HCT116 (cell line): ENCODE measurements around the gene SKA3. TPM values are rescaled to one million over a fixed set of nuclear protein-coding genes. Genes with fewer than 3 reads are reported as not detected.

Experiments used
- ATAC-seq: fragments of 200-7000 bp; cut with Tn5 transposase; 2 replicates; pipeline ENCODE4 v1.9.1; 2020; ENCODE audit warnings: mild to moderate bottlenecking, moderate library complexity
- BruUV-seq: library from RNA; stranded (reverse); fragments of 400-500 nt; replicated peaks from 2 replicates; lab custom pipeline; 2021; lab: Mats Ljungman, UMichigan
- CTCF ChIA-PET: fragments of 300-600 bp; sonication (Branson Sonifier 250); formaldehyde crosslinking; loops from one replicate; lab custom pipeline; 2021; ENCODE audit warnings: antibody characterized with exemption; lab: Charles Lee
- POLR2A ChIA-PET: fragments of 300-600, 350-600 bp; sonication (Branson Sonifier 250); formaldehyde crosslinking; loops from one replicate; lab custom pipeline; 2021; ENCODE audit warnings: antibody characterized with exemption; lab: Charles Lee
- RAD21 ChIA-PET, 2 experiments: fragments of 300-600 bp; sonication (Branson Sonifier 250); formaldehyde crosslinking; loops; one replicate each; lab custom pipeline; 2023; ENCODE audit warnings: low total read pairs in 2 of 2; ENCODE audit not compliant: uncharacterized antibody in 2 of 2, unreplicated experiment in 2 of 2, low non-redundant PET in 1 of 2; lab: Charles Lee
- DNase-seq: peaks from one replicate; pipeline ENCODE4 v3.0.0-alpha.2; 2010; ENCODE audit warnings: low read depth, low spot score
- H2AFZ ChIP-seq: fragments of 200-600 bp; shearing (Covaris generic), sonication (generic); 2 replicates; pipeline ENCODE4 v1.6.1; 2017; ENCODE audit warnings: low read depth, mixed run types, mixed read lengths, antibody characterized with exemption, low read length; ENCODE audit not compliant: poor library complexity, severe bottlenecking
- H3K27ac ChIP-seq: 2 replicates; pipeline ENCODE4 v1.5.1; 2012; ENCODE audit warnings: low read depth, low read length
- H3K27me3 ChIP-seq: fragments of 200-600 bp; sonication (generic); 2 replicates; pipeline ENCODE4 v1.6.1; 2016; ENCODE audit warnings: mixed run types, low read length, mixed read lengths; ENCODE audit not compliant: insufficient read depth
- H3K36me3 ChIP-seq, 2 experiments: fragments of 200-500 bp in 1 of 2; fragments of 200-600 bp in 1 of 2; sonication (Bioruptor generic) in 1 of 2; sonication (generic) in 1 of 2; 2 replicates each; pipeline versions ENCODE4 v1.5.1 to v1.6.1; 2014 to 2016; ENCODE audit warnings: low read length in 2 of 2, inconsistent platforms in 1 of 2, mixed read lengths in 1 of 2, mixed run types in 1 of 2; ENCODE audit not compliant: insufficient read depth in 2 of 2, control insufficient read depth in 1 of 2
- H3K4me1 ChIP-seq, 2 experiments: fragments of 200-600 bp in 1 of 2; sonication (generic) in 1 of 2; 2 replicates each; pipeline versions ENCODE4 v1.5.1 to v1.6.1; 2012 to 2017; ENCODE audit warnings: low read length in 2 of 2, inconsistent platforms in 1 of 2, mild to moderate bottlenecking in 1 of 2, mixed read lengths in 1 of 2, mixed run types in 1 of 2, moderate library complexity in 1 of 2; ENCODE audit not compliant: insufficient read depth in 2 of 2, control insufficient read depth in 1 of 2
- H3K4me2 ChIP-seq: fragments of 200-600 bp; sonication (generic); 2 replicates; pipeline ENCODE4 v1.6.1; 2017; ENCODE audit warnings: mixed run types, low read length, mixed read lengths
- H3K4me3 ChIP-seq, 2 experiments: fragments of 200-600 bp in 1 of 2; sonication (generic) in 1 of 2; replicated peaks in 1 of 2; 2 replicates each; pipeline ENCODE4 v1.5.1; 2011 to 2016; ENCODE audit warnings: low read length in 2 of 2, control low read depth in 1 of 2, low read depth in 1 of 2, mild to moderate bottlenecking in 1 of 2, mixed read lengths in 1 of 2, mixed run types in 1 of 2
- H3K79me2 ChIP-seq: fragments of 200-600 bp; sonication (generic); 2 replicates; pipeline ENCODE4 v1.6.1; 2017; ENCODE audit warnings: mild to moderate bottlenecking, mixed run types, low read length, moderate library complexity, mixed read lengths; ENCODE audit not compliant: insufficient read depth
- H3K9ac ChIP-seq: fragments of 200-600 bp; sonication (generic); 2 replicates; pipeline ENCODE4 v1.6.1; 2016; ENCODE audit warnings: low read length, mixed read lengths
- H3K9me2 ChIP-seq: fragments of 200-600 bp; sonication (generic), shearing (Covaris generic); 2 replicates; pipeline ENCODE4 v1.6.1; 2017; ENCODE audit warnings: mixed run types, mild to moderate bottlenecking, moderate library complexity; ENCODE audit not compliant: insufficient read depth
- H3K9me3 ChIP-seq, 2 experiments: fragments of 200-500 bp in 1 of 2; fragments of 200-600 bp in 1 of 2; sonication (Bioruptor generic) in 1 of 2; sonication (generic) in 1 of 2; 2 replicates each; pipeline ENCODE4 v1.6.1; 2014 to 2017; ENCODE audit warnings: low read length in 2 of 2, mixed read lengths in 2 of 2, inconsistent platforms in 1 of 2, low read depth in 1 of 2, mild to moderate bottlenecking in 1 of 2, mixed run types in 1 of 2, moderate library complexity in 1 of 2; ENCODE audit not compliant: control insufficient read depth in 1 of 2, insufficient read depth in 1 of 2
- H4K20me1 ChIP-seq: fragments of 200-600 bp; sonication (generic), shearing (Covaris generic); 2 replicates; pipeline ENCODE4 v1.6.1; 2017; ENCODE audit warnings: mixed run types, mild to moderate bottlenecking, moderate library complexity; ENCODE audit not compliant: insufficient read depth
- CEBPB ChIP-seq: IDR thresholded peaks from 2 replicates; pipeline ENCODE4 v1.6.1; 2012; ENCODE audit warnings: low read depth
- EGR1 ChIP-seq: IDR thresholded peaks from 2 replicates; pipeline ENCODE4 v1.6.1; 2012; ENCODE audit warnings: low read depth
- ELF1 ChIP-seq: IDR thresholded peaks from 2 replicates; pipeline ENCODE4 v1.6.1; 2012; ENCODE audit warnings: low read depth, borderline replicate concordance
- MAX ChIP-seq: IDR thresholded peaks from 2 replicates; pipeline ENCODE4 v1.6.1; 2012
- POLR2AphosphoS5 ChIP-seq: IDR thresholded peaks from 2 replicates; pipeline ENCODE4 v1.6.1; 2011; ENCODE audit warnings: mild to moderate bottlenecking, low read depth, low read length, moderate library complexity
- RAD21 ChIP-seq: IDR thresholded peaks from 2 replicates; pipeline ENCODE4 v1.6.1; 2012; ENCODE audit warnings: low read depth, mild to moderate bottlenecking
- REST ChIP-seq: IDR thresholded peaks from 2 replicates; pipeline ENCODE4 v1.6.1; 2012; ENCODE audit warnings: low read depth
- SIN3A ChIP-seq: IDR thresholded peaks from 2 replicates; pipeline ENCODE4 v1.6.1; 2012; ENCODE audit warnings: low read depth
- SP1 ChIP-seq: IDR thresholded peaks from 2 replicates; pipeline ENCODE4 v1.6.1; 2012; ENCODE audit warnings: low read depth
- SRF ChIP-seq: IDR thresholded peaks from 2 replicates; pipeline ENCODE4 v1.6.1; 2012; ENCODE audit warnings: low read depth
- ZBTB33 ChIP-seq: IDR thresholded peaks from 2 replicates; pipeline ENCODE4 v1.6.1; 2011; ENCODE audit warnings: mild to moderate bottlenecking, low read length, moderate library complexity; ENCODE audit not compliant: insufficient replicate concordance; ENCODE audit errors: extremely low read depth
- ZFX ChIP-seq: fragments of 450-650 bp; IDR thresholded peaks from 2 replicates; pipeline ENCODE4 v1.6.1; 2017
- intact Hi-C: fragments of 100-400 bp; cut with micrococcal nuclease; formaldehyde crosslinking; loops from 2 replicates; pipeline ENCODE4 v1.10.0; 2022
- total RNA-seq: library from RNA; stranded (reverse); gene quantifications from one replicate; pipeline ENCODE4 v1.2.1, GENCODE V29; 2021; ENCODE audit not compliant: unreplicated experiment

The SKA3 gene
- total RNA-seq, 1 experiment from 2014 or later = 43.3 TPM

GRCh38 chr13:21150013-21150412 is 26.3 kb downstream of the SKA3 start:
- no peaks in the 10 kb centered on the region for H3K27me3 ChIP-seq
- POLR2A ChIA-PET = interaction anchor here (2.1 kb wide), 1 partner anchor 26 kb away, joined by 7 read pairs; the partner anchor contains the start of genes MRPL57 and SKA3
- H3K9me2 ChIP-seq = no peaks in the 10 kb centered on the region
- H3K36me3 ChIP-seq = peaks cover 21 to 22% of the 10 kb centered on the region in 2 experiments; a peak in 3 of 4 replicates
- H3K4me1 ChIP-seq = no peaks in the 10 kb centered on the region
- H2AFZ ChIP-seq = no peak overlapping the region
- DNase-seq = no peak
- no peak overlapping the region for H3K4me3 ChIP-seq
- intact Hi-C loops = no loop called here
- TF ChIP-seq SIN3A = no peak
- TF ChIP-seq EGR1 = no peak
- no peak for TF ChIP-seq CEBPB
- TF ChIP-seq ZFX = no peak
- no peak for TF ChIP-seq ELF1
- TF ChIP-seq SRF = no peak
- no peak for TF ChIP-seq SP1
- no peak for TF ChIP-seq POLR2AphosphoS5
- no peak for TF ChIP-seq MAX
- TF ChIP-seq ZBTB33 = no peak
- TF ChIP-seq RAD21 = no peak
- no peak for TF ChIP-seq REST
- CTCF ChIA-PET = no interaction called here
- peaks cover 18% of the 10 kb centered on the region for H3K79me2 ChIP-seq
- H4K20me1 ChIP-seq = peaks cover 6% of the 10 kb centered on the region; the same call in 1 of the 2 replicates
- no peaks in the 10 kb centered on the region for H3K9me3 ChIP-seq
- H3K27ac ChIP-seq = no peak overlapping the region
- no TSS peak for BruUV-seq
- no peak overlapping the region for H3K9ac ChIP-seq
- RAD21 ChIA-PET = no interaction called here
- no peak overlapping the region for H3K4me2 ChIP-seq
- ATAC-seq = no peak
